ENCODE measurements around the gene DBH. TPM values are rescaled to one million over a fixed set of nuclear protein-coding genes. Genes with fewer than 3 reads are reported as not detected.

Gene DBH
- total and polyA plus RNA-seq, 5 donors: 0.05 to 0.14 (median 0.09) TPM; not detected in 2

DNA sequence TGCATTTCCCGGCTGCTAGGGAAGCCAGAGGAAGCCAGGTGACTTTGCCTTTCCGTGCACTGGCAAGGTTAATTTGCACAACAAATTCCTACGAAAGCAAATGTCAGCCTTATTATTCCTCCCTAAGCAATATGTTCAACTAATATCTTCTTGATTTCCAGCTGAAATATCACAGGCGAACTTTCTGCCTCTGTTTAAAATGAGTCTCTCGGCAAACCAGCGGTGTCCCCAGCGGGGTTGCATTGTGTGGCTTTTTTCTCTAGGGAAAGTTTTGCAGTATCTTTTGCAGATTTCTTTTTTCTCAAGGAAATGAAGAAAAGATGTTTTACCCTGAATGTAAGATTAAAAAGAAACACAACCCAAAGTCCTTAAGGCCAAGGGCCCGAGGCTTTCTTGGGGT is 1.9 kb downstream of the DBH start:
- H3K27ac ChIP-seq (ENCODE audit: low read length): no peak overlapping the region
- 74% methylated on average over 8 of the region's 8 CpGs for WGBS
- no peaks in the 10 kb centered on the region for H3K9me3 ChIP-seq (ENCODE audit: control insufficient read depth, low read length)
- no peaks in the 10 kb centered on the region for H3K27me3 ChIP-seq (ENCODE audit: control insufficient read depth, insufficient read depth)
- intact Hi-C loops (cut with DNase I): no loop called here
- no peak overlapping the region for H3K4me3 ChIP-seq (ENCODE audit: low read length)
- no peak for DNase-seq
- no peak for ATAC-seq
- H3K4me1 ChIP-seq (ENCODE audit: control insufficient read depth, insufficient read depth, low read length): no peaks in the 10 kb centered on the region

DNA sequence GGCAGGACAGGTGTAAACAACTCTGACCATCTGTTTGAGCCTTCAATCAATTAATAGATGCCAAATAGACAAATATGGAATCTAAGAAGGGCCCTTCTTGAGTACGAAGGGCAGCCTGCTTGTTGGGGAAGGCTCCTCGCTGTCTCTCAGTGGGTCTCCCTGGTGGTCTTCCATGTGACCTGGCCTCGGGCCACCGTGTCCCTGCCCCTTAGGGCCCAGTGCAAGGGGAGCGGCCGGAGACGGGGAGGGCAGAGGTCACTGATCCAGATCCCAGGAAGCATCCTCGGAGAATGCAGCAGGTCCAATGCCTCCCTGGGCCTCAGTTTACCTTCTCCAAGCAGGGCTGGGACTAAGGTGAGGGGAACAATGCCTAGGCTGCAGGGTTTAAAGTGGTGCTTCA is 2.5 kb downstream of the DBH start:
- H3K9me3 ChIP-seq (ENCODE audit: control insufficient read depth, low read length): no peaks in the 10 kb centered on the region
- intact Hi-C loops (cut with DNase I): no loop called here
- H3K27me3 ChIP-seq (ENCODE audit: control insufficient read depth, insufficient read depth): no peaks in the 10 kb centered on the region
- no peak overlapping the region for H3K27ac ChIP-seq (ENCODE audit: low read length)
- no peak overlapping the region for H3K4me3 ChIP-seq (ENCODE audit: low read length)
- 68% methylated on average over 8 of the region's 8 CpGs for WGBS
- ATAC-seq (no peak), DNase-seq (no peak)
- H3K4me1 ChIP-seq (ENCODE audit: control insufficient read depth, insufficient read depth, low read length): no peaks in the 10 kb centered on the region

DNA sequence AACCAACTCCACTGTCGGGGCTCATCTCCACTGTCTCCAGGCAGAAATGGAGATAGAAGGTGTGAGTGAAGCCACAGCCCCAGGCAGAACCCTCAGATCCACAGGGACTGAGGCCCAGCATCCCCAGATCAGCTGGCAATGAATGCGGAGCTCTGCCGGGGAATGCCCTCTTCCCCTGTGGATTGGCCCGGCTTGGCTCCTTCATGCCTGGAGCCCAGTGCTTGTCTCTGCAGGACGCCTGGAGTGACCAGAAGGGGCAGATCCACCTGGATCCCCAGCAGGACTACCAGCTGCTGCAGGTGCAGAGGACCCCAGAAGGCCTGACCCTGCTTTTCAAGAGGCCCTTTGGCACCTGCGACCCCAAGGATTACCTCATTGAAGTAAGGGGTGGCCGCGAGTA is 3.5 kb downstream of the DBH start:
- ATAC-seq (no peak), DNase-seq (no peak)
- WGBS: 85% methylated on average over 8 of the region's 8 CpGs
- Histone ChIP-seq H3K4me3 (ENCODE audit: low read length) (no peak overlapping the region), H3K27me3 (ENCODE audit: control insufficient read depth, insufficient read depth) (no peaks in the 10 kb centered on the region), H3K9me3 (ENCODE audit: control insufficient read depth, low read length) (no peaks in the 10 kb centered on the region), H3K4me1 (ENCODE audit: control insufficient read depth, insufficient read depth, low read length) (no peaks in the 10 kb centered on the region), H3K27ac (ENCODE audit: low read length) (no peak overlapping the region)
- intact Hi-C loops (cut with DNase I): no loop called here

DNA sequence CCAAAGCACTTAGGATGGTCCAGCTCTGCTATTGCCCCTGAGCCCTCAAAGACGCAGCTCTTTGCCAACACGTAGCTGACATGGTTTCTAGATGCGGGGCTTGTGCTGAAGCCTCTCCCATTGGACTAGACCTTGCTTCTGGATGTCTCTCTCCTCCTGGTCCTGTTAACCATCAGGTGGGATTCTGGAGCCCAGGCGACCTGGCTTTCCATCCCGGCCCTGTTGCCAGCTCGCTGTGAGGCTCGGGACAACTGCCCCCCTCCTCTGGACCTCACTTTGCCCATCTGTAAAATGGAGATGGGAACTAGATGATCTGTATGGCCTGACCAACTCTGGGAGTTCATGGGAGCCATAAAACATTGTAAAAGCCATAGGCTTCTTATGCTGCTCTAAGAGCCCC is 4.0 kb downstream of the DBH start:
- ATAC-seq (no peak), DNase-seq (no peak)
- intact Hi-C loops (cut with DNase I): no loop called here
- no peaks in the 10 kb centered on the region for H3K27me3 ChIP-seq (ENCODE audit: control insufficient read depth, insufficient read depth)
- no peaks in the 10 kb centered on the region for H3K4me1 ChIP-seq (ENCODE audit: control insufficient read depth, insufficient read depth, low read length)
- no peaks in the 10 kb centered on the region for H3K9me3 ChIP-seq (ENCODE audit: control insufficient read depth, low read length)
- H3K4me3 ChIP-seq (ENCODE audit: low read length): no peak overlapping the region
- no peak overlapping the region for H3K27ac ChIP-seq (ENCODE audit: low read length)
- WGBS: 92% methylated on average over 7 of the region's 7 CpGs

DNA sequence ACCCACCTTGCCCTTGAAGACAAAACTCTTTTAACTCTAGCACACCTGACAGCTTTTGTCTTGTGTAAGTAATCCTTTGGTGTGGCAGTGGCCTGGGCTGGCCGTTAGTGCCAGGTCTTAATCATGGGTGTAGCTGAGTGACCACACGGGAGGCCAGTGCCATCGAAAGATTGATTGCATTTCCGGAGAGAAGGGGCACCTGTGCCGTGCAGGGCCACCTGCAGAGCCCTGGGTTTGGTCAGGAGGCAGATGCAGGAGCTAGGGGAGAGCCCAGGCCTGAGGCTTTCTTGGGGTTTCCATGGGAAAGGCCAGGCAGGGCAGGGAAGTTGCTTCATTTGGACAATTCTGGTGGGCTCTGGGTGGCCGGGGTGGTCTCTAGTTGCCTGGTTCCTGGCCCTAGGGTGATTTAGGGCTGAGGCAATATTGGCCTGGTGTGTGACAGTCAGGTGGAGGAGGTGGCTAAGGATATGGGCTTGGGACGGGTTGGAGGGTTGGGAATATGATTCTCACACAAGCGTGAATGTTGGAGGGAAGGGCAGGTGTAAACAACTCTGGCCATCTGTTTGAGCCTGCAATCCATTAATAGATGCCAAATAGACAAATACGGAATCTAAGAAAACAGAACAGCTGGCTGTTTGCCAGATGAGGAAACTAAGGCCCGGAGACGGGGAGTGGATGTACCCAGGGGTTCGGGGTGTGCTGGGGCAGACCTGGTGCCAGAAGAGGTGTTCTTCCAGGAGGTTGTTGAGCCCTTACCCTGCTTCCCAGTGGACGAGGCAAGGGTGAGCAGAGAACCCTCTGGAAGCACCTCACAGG is 4.6 kb downstream of the DBH start:
- no peaks in the 10 kb centered on the region for H3K27me3 ChIP-seq (ENCODE audit: control insufficient read depth, insufficient read depth)
- intact Hi-C loops (cut with DNase I): no loop called here
- no peaks in the 10 kb centered on the region for H3K9me3 ChIP-seq (ENCODE audit: control insufficient read depth, low read length)
- no peak overlapping the region for H3K4me3 ChIP-seq (ENCODE audit: low read length)
- WGBS: 86% methylated on average over 13 of the region's 13 CpGs
- H3K4me1 ChIP-seq (ENCODE audit: control insufficient read depth, insufficient read depth, low read length): no peaks in the 10 kb centered on the region
- no peak overlapping the region for H3K27ac ChIP-seq (ENCODE audit: low read length)
- ATAC-seq (no peak), DNase-seq (no peak)

DNA sequence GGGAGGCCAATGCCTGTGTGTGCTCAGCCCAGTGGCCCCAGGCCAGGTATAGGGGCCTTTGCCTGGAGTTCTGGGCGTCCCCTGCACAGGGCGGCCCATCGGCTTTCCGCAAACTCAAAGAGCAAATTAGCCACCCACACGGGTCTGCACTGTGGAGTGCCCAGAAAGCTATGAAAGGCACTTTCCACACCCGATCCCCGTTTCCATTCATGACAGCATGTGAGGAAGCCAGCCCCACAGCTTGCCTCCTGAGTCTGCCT is 5.2 kb downstream of the DBH start:
- H3K9me3 ChIP-seq (ENCODE audit: control insufficient read depth, low read length): no peaks in the 10 kb centered on the region
- 92% methylated on average over 7 of the region's 7 CpGs for WGBS
- intact Hi-C loops (cut with DNase I): no loop called here
- H3K4me3 ChIP-seq (ENCODE audit: low read length): no peak overlapping the region
- H3K27me3 ChIP-seq (ENCODE audit: control insufficient read depth, insufficient read depth): no peaks in the 10 kb centered on the region
- ATAC-seq (no peak), DNase-seq (no peak)
- H3K4me1 ChIP-seq (ENCODE audit: control insufficient read depth, insufficient read depth, low read length): no peaks in the 10 kb centered on the region
- no peak overlapping the region for H3K27ac ChIP-seq (ENCODE audit: low read length)

DNA sequence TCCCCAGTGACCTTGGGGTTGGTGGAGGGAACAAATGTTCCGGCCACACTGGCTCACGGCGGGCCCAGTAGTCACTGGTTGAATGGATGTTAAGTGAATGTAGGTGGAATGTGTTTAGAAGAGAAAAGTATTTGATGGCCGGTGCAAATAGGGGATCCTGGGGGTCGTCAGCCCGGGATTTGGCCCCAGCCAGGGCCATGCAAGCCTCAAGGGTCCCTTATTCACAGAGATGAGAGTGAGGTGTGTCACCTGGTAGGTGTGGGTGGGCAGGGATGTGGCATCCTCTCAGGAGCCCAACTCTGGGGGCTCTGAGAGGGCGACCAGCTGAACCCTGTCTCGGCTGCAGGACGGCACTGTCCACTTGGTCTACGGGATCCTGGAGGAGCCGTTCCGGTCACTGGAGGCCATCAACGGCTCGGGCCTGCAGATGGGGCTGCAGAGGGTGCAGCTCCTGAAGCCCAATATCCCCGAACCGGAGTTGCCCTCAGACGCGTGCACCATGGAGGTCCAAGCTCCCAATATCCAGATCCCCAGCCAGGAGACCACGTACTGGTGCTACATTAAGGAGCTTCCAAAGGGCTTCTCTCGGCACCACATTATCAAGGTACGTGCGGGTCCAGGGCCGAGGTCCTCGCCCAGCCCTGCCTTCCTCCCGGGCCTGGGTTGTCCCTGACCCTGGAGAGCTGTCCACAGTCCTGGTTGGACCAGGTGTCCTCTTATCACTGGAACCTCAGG is 5.9 kb downstream of the DBH start:
- H3K27me3 ChIP-seq (ENCODE audit: control insufficient read depth, insufficient read depth): no peaks in the 10 kb centered on the region
- H3K9me3 ChIP-seq (ENCODE audit: control insufficient read depth, low read length): no peaks in the 10 kb centered on the region
- ATAC-seq: no peak
- DNase-seq: no peak
- H3K4me1 ChIP-seq (ENCODE audit: control insufficient read depth, insufficient read depth, low read length): no peaks in the 10 kb centered on the region
- intact Hi-C loops (cut with DNase I): no loop called here
- WGBS: 92% methylated on average over 25 of the region's 25 CpGs
- H3K4me3 ChIP-seq (ENCODE audit: low read length): no peak overlapping the region
- H3K27ac ChIP-seq (ENCODE audit: low read length): no peak overlapping the region

DNA sequence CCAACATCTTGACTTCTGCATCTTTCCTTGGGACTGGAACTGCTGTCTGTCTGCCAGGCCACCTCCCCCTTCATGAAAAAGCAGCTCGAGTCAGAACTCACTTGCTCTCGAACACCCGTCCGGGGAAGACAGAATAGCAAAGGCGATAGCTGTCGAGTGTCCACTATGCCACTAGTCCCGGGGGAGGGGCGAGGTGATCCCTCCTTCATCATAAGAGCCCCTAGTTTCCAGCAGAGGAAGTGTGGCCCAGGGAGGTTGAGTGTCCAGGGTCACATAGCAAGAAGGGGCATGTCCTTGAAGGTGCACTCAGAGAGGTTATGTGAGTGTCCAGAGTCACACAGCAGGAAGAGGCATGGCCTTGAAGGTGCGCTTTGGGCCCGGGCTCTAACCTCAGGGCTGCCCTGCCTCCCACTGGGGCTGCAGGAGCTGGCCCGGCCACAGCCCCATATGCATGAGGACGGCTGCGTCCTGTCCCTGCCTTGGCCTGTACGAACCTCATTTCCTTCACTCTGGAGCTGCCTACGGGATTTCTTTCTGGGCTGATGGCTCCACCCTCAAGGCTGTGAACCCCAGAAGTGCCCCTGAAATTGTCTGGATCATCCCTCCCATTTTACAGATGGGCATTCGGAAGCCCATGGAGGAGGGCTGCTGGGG is 6.7 kb downstream of the DBH start:
- Histone ChIP-seq H3K4me3 (ENCODE audit: low read length) (no peak overlapping the region), H3K27ac (ENCODE audit: low read length) (no peak overlapping the region), H3K9me3 (ENCODE audit: control insufficient read depth, low read length) (no peaks in the 10 kb centered on the region), H3K27me3 (ENCODE audit: control insufficient read depth, insufficient read depth) (no peaks in the 10 kb centered on the region), H3K4me1 (ENCODE audit: control insufficient read depth, insufficient read depth, low read length) (no peaks in the 10 kb centered on the region)
- intact Hi-C loops (cut with DNase I): no loop called here
- 53% methylated on average over 16 of the region's 16 CpGs for WGBS
- DNase-seq (no peak), ATAC-seq (peak in 1 of 2 donors; percentile 53)

DNA sequence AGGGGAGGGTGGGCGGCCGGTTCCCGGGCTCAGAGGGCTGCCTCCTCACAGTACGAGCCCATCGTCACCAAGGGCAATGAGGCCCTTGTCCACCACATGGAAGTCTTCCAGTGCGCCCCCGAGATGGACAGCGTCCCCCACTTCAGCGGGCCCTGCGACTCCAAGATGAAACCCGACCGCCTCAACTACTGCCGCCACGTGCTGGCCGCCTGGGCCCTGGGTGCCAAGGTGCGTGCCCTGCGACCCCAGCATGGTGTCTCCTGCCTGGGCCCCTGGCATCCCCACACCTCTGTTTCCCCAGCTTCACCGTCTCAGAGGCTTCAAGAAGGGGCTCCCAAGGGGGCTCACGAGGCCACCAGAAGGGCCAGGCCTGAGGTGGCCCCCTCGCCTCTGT is 7.2 kb downstream of the DBH start:
- ATAC-seq: no peak
- H3K27me3 ChIP-seq (ENCODE audit: control insufficient read depth, insufficient read depth): no peaks in the 10 kb centered on the region
- H3K4me1 ChIP-seq (ENCODE audit: control insufficient read depth, insufficient read depth, low read length): no peaks in the 10 kb centered on the region
- H3K27ac ChIP-seq (ENCODE audit: low read length): no peak overlapping the region
- no peak for DNase-seq
- no peaks in the 10 kb centered on the region for H3K9me3 ChIP-seq (ENCODE audit: control insufficient read depth, low read length)
- intact Hi-C loops (cut with DNase I): no loop called here
- WGBS: 92% methylated on average over 20 of the region's 20 CpGs
- no peak overlapping the region for H3K4me3 ChIP-seq (ENCODE audit: low read length)

DNA sequence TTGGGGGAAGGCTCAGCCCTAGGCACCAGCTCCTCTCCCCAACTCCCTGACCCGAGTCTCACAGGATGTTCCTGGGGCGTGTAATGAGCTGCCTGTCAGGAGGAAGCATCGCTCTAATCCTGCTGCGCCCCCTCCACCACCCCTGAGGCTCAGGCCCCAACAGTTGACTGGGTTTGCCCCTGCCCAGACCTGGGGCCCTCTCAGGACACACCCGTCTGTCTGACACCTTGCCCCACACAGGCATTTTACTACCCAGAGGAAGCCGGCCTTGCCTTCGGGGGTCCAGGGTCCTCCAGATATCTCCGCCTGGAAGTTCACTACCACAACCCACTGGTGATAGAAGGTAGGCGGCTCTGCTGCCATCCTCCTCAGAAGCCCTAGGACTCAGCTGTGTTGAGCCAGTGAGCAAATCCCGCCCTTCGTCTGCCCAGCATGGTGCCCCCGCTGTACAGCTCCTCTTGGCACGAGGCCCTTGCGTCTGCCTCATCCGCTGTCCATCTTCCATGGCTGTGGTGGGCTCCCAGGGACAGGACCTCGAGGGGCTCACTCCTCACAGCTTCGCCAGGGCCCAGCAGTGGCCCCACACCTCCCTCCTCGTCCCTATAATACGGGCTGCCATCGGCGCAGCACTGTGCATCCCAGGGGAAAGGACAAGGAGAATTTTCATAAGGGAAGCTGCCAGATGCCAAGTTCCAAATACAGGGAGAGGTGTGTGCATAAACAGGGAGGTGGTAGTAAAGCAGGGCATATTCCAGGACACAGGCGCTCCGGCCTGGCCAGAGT is 8.0 kb downstream of the DBH start:
- ATAC-seq (no peak), DNase-seq (no peak)
- Histone ChIP-seq H3K9me3 (ENCODE audit: control insufficient read depth, low read length) (no peaks in the 10 kb centered on the region), H3K27me3 (ENCODE audit: control insufficient read depth, insufficient read depth) (no peaks in the 10 kb centered on the region), H3K27ac (ENCODE audit: low read length) (no peak overlapping the region), H3K4me1 (ENCODE audit: control insufficient read depth, insufficient read depth, low read length) (no peaks in the 10 kb centered on the region), H3K4me3 (ENCODE audit: low read length) (no peak overlapping the region)
- intact Hi-C loops (cut with DNase I): no loop called here
- WGBS: 86% methylated on average over 23 of the region's 23 CpGs
